Endodermal cell (in vitro differentiated cells): ENCODE measurements around the gene PCDH8. TPM values are rescaled to one million over a fixed set of nuclear protein-coding genes. Genes with fewer than 3 reads are reported as not detected.
A peak's percentile ranks its signal among the peaks of the same experiment; 100 is the strongest.

Experiments
- DNase-seq: peaks from one replicate; pipeline ENCODE4 v3.0.0-alpha.2; 2017
- H3K27ac ChIP-seq: 2 replicates; pipeline ENCODE4 v1.5.1; 2013; ENCODE audit warnings: mild to moderate bottlenecking, low read depth, low read length, moderate library complexity
- H3K27me3 ChIP-seq: 2 replicates; pipeline ENCODE4 v1.6.1; 2013; ENCODE audit warnings: mild to moderate bottlenecking, low read length, moderate library complexity; ENCODE audit not compliant: insufficient read depth, control insufficient read depth, poor library complexity, severe bottlenecking
- H3K36me3 ChIP-seq: 2 replicates; pipeline ENCODE4 v1.7.0; 2013; ENCODE audit warnings: mild to moderate bottlenecking, low read length, moderate library complexity; ENCODE audit not compliant: control insufficient read depth, insufficient read depth
- H3K4me1 ChIP-seq: one replicate; pipeline ENCODE4 v1.7.0; 2013; ENCODE audit warnings: low read length; ENCODE audit not compliant: control insufficient read depth, insufficient read depth
- H3K4me3 ChIP-seq: 2 replicates; pipeline ENCODE4 v1.5.1; 2013; ENCODE audit warnings: mild to moderate bottlenecking, low read length, moderate library complexity
- H3K9ac ChIP-seq: 2 replicates; pipeline ENCODE4 v1.6.1; 2013; ENCODE audit warnings: mild to moderate bottlenecking, low read length, moderate library complexity; ENCODE audit not compliant: poor library complexity, severe bottlenecking; ENCODE audit errors: extremely low read depth
- H3K9me3 ChIP-seq: 2 replicates; pipeline ENCODE4 v1.6.1; 2013; ENCODE audit warnings: mild to moderate bottlenecking, low read length, moderate library complexity; ENCODE audit not compliant: control insufficient read depth
- H3K27ac Mint-ChIP-seq: 2 replicates; pipeline ENCODE4 v1.8.0; 2020; ENCODE audit warnings: mixed read lengths
- H3K27me3 Mint-ChIP-seq: 2 replicates; pipeline ENCODE4 v1.8.0; 2021; ENCODE audit warnings: mild to moderate bottlenecking, mixed read lengths; ENCODE audit not compliant: insufficient read depth
- H3K36me3 Mint-ChIP-seq: 2 replicates; pipeline ENCODE4 v1.8.0; 2020; ENCODE audit warnings: low read depth, mixed read lengths
- H3K4me1 Mint-ChIP-seq: 2 replicates; pipeline ENCODE4 v1.8.0; 2020; ENCODE audit warnings: mixed read lengths
- H3K4me3 Mint-ChIP-seq: 2 replicates; pipeline ENCODE4 v1.8.0; 2020; ENCODE audit warnings: mild to moderate bottlenecking, moderate library complexity, mixed read lengths
- H3K9me3 Mint-ChIP-seq: 2 replicates; pipeline ENCODE4 v1.8.0; 2020; ENCODE audit warnings: mild to moderate bottlenecking, mixed read lengths
- WGBS, 2 experiments: methylation state at CpG; one replicate each; pipeline versions ENCODE4 v1.1.5 to v1.1.7; 2013; ENCODE audit warnings: missing lambda C conversion rate in 2 of 2, mixed read lengths in 1 of 2; ENCODE audit not compliant: insufficient coverage in 1 of 2, insufficient read length in 1 of 2; 5-methylcytosine and 5-hydroxymethylcytosine counted together
- total RNA-seq, 2 donors: library from RNA; stranded (reverse); fragmentation: NEBNext Ultra II Directional in 1 of 2; extraction: Animal tissue kit (Norgen Biotek cat#: 25700) in 1 of 2; gene quantifications; 2 replicates in 1 of 2; 3 replicates in 1 of 2; pipeline ENCODE4 v1.2.1, GENCODE V29; 2021
- TF ChIP-seq, protein P1 (sequence below): fragments of 200-600 bp; sonication (generic); conservative IDR thresholded peaks from 2 replicates; pipeline ENCODE4 v1.5.0; 2021; ENCODE audit warnings: antibody characterized with exemption, mild to moderate bottlenecking

PCDH8 gene
- total RNA-seq, 2 donors from 2014 or later: 1.8 to 10.6 TPM

GRCh38 chr13:52838433-52839107 is 9.9 kb downstream of the PCDH8 start:
- Mint-ChIP-seq H3K27me3 (peaks cover 39% of the 10 kb centered on the region), H3K4me3 (peak overlapping the region; percentile 28), H3K9me3 (no peaks in the 10 kb centered on the region), H3K36me3 (no peaks in the 10 kb centered on the region), H3K27ac (no peak overlapping the region), H3K4me1 (peaks cover 33% of the 10 kb centered on the region)
- Histone ChIP-seq H3K27ac (no peak overlapping the region), H3K4me3 (peak overlapping the region; percentile 33), H3K9me3 (no peaks in the 10 kb centered on the region), H3K27me3 (peaks cover 21% of the 10 kb centered on the region), H3K4me1 (peaks cover 18% of the 10 kb centered on the region), H3K36me3 (no peaks in the 10 kb centered on the region), H3K9ac (no peak overlapping the region)
- TF ChIP-seq, protein P1, sequence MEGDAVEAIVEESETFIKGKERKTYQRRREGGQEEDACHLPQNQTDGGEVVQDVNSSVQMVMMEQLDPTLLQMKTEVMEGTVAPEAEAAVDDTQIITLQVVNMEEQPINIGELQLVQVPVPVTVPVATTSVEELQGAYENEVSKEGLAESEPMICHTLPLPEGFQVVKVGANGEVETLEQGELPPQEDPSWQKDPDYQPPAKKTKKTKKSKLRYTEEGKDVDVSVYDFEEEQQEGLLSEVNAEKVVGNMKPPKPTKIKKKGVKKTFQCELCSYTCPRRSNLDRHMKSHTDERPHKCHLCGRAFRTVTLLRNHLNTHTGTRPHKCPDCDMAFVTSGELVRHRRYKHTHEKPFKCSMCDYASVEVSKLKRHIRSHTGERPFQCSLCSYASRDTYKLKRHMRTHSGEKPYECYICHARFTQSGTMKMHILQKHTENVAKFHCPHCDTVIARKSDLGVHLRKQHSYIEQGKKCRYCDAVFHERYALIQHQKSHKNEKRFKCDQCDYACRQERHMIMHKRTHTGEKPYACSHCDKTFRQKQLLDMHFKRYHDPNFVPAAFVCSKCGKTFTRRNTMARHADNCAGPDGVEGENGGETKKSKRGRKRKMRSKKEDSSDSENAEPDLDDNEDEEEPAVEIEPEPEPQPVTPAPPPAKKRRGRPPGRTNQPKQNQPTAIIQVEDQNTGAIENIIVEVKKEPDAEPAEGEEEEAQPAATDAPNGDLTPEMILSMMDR: no peak
- 38 to 54% methylated on average over 3 to 6 of the region's 6 CpGs for WGBS, 2 experiments
- peak; percentile 73 for DNase-seq

GRCh38 chr13:52837850-52838249 is 10.6 kb downstream of the PCDH8 start:
- no peaks in the 10 kb centered on the region for H3K36me3 Mint-ChIP-seq
- TF ChIP-seq, protein P1: no peak
- H3K4me1 Mint-ChIP-seq: peaks cover 33% of the 10 kb centered on the region
- no peak overlapping the region for H3K27ac ChIP-seq
- peaks cover 32% of the 10 kb centered on the region for H3K27me3 Mint-ChIP-seq
- no peak for DNase-seq
- peak overlapping the region; percentile 33 for H3K4me3 ChIP-seq
- H3K9me3 ChIP-seq: no peaks in the 10 kb centered on the region
- no peaks in the 10 kb centered on the region for H3K9me3 Mint-ChIP-seq
- 27% methylated on average over 2 of the region's 2 CpGs; no CpG with 5 or more reads in 1 of the 2 experiments for WGBS, 2 experiments
- H3K36me3 ChIP-seq: no peaks in the 10 kb centered on the region
- peaks cover 18% of the 10 kb centered on the region for H3K4me1 ChIP-seq
- no peak overlapping the region for H3K9ac ChIP-seq
- H3K27ac Mint-ChIP-seq: no peak overlapping the region
- no peak overlapping the region for H3K4me3 Mint-ChIP-seq
- H3K27me3 ChIP-seq: peaks cover 14% of the 10 kb centered on the region

DNA sequence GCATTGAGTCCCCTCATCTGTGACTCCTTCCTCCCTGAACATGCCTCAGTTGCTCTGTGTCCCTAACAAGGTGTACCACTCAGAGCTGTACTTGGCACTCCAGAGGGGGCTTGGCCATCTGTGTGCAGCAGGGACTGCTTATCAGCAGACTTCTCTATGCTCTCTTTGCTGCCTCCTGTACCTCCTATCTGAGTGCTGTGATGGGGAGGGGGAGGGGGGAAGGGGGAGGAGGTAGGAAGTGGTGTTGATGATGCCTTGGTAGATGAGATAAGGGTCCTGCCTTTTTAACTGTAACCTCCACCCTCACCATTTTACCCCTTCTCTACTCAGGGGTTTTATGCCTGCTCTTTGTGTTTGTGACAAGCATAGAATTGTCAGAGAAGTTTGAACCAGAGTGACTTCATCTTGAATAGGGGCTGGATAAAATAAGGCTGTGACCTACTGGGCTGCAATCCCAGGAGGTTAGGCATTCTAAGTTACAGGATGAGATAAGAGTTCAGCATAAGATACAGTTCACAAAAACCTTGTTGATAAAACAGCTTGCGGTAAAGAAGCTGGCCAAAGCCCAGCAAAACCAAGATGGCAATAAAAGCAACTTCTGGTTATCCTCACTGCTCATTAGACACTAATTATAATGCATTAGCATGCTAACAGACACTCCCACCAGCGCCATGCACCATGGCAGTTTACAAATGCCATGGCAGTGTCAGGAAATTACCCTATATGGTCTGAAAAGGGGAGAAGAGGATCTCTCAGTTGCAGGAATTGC is 13.2 kb downstream of the PCDH8 start:
- no peak overlapping the region for H3K4me3 Mint-ChIP-seq
- Histone ChIP-seq H3K27ac (no peak overlapping the region), H3K4me3 (no peak overlapping the region), H3K27me3 (peaks cover 5% of the 10 kb centered on the region), H3K9me3 (no peaks in the 10 kb centered on the region), H3K4me1 (peaks cover 18% of the 10 kb centered on the region), H3K9ac (no peak overlapping the region), H3K36me3 (no peaks in the 10 kb centered on the region)
- no peak overlapping the region for H3K27ac Mint-ChIP-seq
- TF ChIP-seq, protein P1: no peak
- H3K27me3 Mint-ChIP-seq: peaks cover 14% of the 10 kb centered on the region
- no peaks in the 10 kb centered on the region for H3K36me3 Mint-ChIP-seq
- H3K4me1 Mint-ChIP-seq: peaks cover 49% of the 10 kb centered on the region
- no peaks in the 10 kb centered on the region for H3K9me3 Mint-ChIP-seq
- 29 to 57% methylated on average over 1 to 2 of the region's 2 CpGs for WGBS, 2 experiments
- DNase-seq: peak; percentile 54
